Endothelial cell (in vitro differentiated cells): Measurements from ENCODE around the gene CFAP90. TPM values are rescaled to one million over a fixed set of nuclear protein-coding genes. Genes with fewer than 3 reads are reported as not detected.

ENCODE experiments used
- DNase-seq: peaks from one replicate; pipeline ENCODE4 v3.0.0; 2021; ENCODE audit warnings: low spot score
- H3K27ac Mint-ChIP-seq: one replicate; pipeline ENCODE4 v1.8.0; 2021; ENCODE audit warnings: mixed read lengths, inconsistent platforms; ENCODE audit not compliant: unreplicated experiment
- H3K27me3 Mint-ChIP-seq: one replicate; pipeline ENCODE4 v1.8.0; 2021; ENCODE audit warnings: mild to moderate bottlenecking, moderate library complexity, mixed read lengths, inconsistent platforms; ENCODE audit not compliant: unreplicated experiment
- H3K36me3 Mint-ChIP-seq: one replicate; pipeline ENCODE4 v1.8.0; 2021; ENCODE audit warnings: mild to moderate bottlenecking, low read depth, mixed read lengths, inconsistent platforms; ENCODE audit not compliant: unreplicated experiment
- H3K4me1 Mint-ChIP-seq: one replicate; pipeline ENCODE4 v1.8.0; 2021; ENCODE audit warnings: mild to moderate bottlenecking, mixed read lengths, inconsistent platforms; ENCODE audit not compliant: unreplicated experiment
- H3K4me3 Mint-ChIP-seq: one replicate; pipeline ENCODE4 v1.8.0; 2021; ENCODE audit warnings: mild to moderate bottlenecking, mixed read lengths, inconsistent platforms; ENCODE audit not compliant: unreplicated experiment
- H3K9me3 Mint-ChIP-seq: one replicate; pipeline ENCODE4 v1.8.0; 2021; ENCODE audit warnings: mixed read lengths, inconsistent platforms; ENCODE audit not compliant: unreplicated experiment
- total RNA-seq: library from RNA; stranded (reverse); fragmentation: NEBNext Ultra II Directional; extraction: Animal tissue kit (Norgen Biotek cat#: 25700); gene quantifications from one replicate; pipeline ENCODE4 v1.2.1, GENCODE V29; 2021; ENCODE audit not compliant: unreplicated experiment
- TF ChIP-seq, protein P1 (sequence below): fragments of 200-600 bp; sonication (generic); IDR thresholded peaks from one replicate; pipeline ENCODE4 v1.5.0; 2021; ENCODE audit warnings: antibody characterized with exemption; ENCODE audit not compliant: unreplicated experiment

The CFAP90 gene
- total RNA-seq, 1 donor from 2014 or later: not detected

DNA sequence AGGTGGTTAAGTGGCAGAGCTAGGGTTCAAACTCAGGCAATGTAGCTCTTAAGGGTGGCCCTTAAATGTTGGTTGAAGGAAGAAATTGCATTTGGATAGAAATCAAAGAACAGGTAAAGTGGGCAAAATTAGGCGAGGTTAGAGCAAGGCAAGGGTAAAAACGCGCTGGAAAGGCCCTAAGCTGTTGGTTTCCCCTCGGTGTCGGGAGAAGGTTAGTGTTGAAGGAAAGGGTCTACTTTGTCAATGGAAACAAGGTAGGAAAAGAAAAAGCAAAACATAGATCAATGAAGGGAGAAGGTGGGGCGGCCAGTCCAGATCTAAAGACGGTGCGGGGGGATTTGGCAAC lies 17.5 kb upstream of the CFAP90 start:
- Mint-ChIP-seq H3K4me1 (peaks cover 16% of the 10 kb centered on the region), H3K9me3 (no peaks in the 10 kb centered on the region), H3K27me3 (peaks cover 6% of the 10 kb centered on the region), H3K36me3 (no peaks in the 10 kb centered on the region), H3K27ac (peak overlapping the region; percentile 19), H3K4me3 (peak overlapping the region; percentile 98)
- no peak for DNase-seq
- TF ChIP-seq, protein P1, sequence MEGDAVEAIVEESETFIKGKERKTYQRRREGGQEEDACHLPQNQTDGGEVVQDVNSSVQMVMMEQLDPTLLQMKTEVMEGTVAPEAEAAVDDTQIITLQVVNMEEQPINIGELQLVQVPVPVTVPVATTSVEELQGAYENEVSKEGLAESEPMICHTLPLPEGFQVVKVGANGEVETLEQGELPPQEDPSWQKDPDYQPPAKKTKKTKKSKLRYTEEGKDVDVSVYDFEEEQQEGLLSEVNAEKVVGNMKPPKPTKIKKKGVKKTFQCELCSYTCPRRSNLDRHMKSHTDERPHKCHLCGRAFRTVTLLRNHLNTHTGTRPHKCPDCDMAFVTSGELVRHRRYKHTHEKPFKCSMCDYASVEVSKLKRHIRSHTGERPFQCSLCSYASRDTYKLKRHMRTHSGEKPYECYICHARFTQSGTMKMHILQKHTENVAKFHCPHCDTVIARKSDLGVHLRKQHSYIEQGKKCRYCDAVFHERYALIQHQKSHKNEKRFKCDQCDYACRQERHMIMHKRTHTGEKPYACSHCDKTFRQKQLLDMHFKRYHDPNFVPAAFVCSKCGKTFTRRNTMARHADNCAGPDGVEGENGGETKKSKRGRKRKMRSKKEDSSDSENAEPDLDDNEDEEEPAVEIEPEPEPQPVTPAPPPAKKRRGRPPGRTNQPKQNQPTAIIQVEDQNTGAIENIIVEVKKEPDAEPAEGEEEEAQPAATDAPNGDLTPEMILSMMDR: no peak

- TF ChIP-seq, protein P1: no peak
- Mint-ChIP-seq H3K4me1 (peaks cover 12% of the 10 kb centered on the region), H3K4me3 (peak overlapping the region; percentile 2), H3K27me3 (peaks cover 6% of the 10 kb centered on the region), H3K9me3 (no peaks in the 10 kb centered on the region), H3K27ac (no peak overlapping the region), H3K36me3 (no peaks in the 10 kb centered on the region)
- DNase-seq: no peak
Measured at GRCh38 chr5:7867260-7867659, 16.3 kb upstream of the CFAP90 start.

DNA sequence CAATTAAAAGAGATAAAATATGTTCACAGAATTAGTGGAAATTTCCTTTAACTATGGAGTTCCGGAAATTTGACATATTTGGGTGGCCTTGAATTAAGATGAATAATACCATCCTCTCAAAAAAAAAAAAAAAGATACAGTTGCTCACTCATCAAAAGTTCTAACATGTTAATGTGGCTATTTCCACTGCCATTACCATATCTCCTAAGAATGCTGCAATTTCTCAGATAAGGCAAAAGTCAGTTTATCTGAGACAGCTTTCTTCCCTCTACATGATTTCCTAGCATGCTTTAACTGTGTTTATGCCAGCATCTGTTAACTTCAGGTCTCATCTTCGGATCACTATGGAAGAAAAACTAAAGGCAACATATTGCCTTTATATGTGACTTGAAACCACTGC lies 15.3 kb upstream of the CFAP90 start:
- TF ChIP-seq, protein P1: no peak
- Mint-ChIP-seq H3K27ac (no peak overlapping the region), H3K27me3 (peaks cover 6% of the 10 kb centered on the region), H3K4me1 (peaks cover 12% of the 10 kb centered on the region), H3K36me3 (no peaks in the 10 kb centered on the region), H3K4me3 (no peak overlapping the region), H3K9me3 (no peaks in the 10 kb centered on the region)
- no peak for DNase-seq

- no peak overlapping the region for H3K4me3 Mint-ChIP-seq
- H3K9me3 Mint-ChIP-seq: no peaks in the 10 kb centered on the region
- H3K27me3 Mint-ChIP-seq: no peaks in the 10 kb centered on the region
- H3K27ac Mint-ChIP-seq: no peak overlapping the region
- TF ChIP-seq, protein P1: no peak
- DNase-seq: no peak
- H3K36me3 Mint-ChIP-seq: no peaks in the 10 kb centered on the region
- H3K4me1 Mint-ChIP-seq: no peaks in the 10 kb centered on the region
Measured at GRCh38 chr5:7857926-7858632, 7.1 kb upstream of the CFAP90 start.

- no peak for DNase-seq
- no peaks in the 10 kb centered on the region for H3K36me3 Mint-ChIP-seq
- no peak overlapping the region for H3K27ac Mint-ChIP-seq
- H3K9me3 Mint-ChIP-seq: no peaks in the 10 kb centered on the region
- TF ChIP-seq, protein P1: no peak
- no peaks in the 10 kb centered on the region for H3K4me1 Mint-ChIP-seq
- H3K4me3 Mint-ChIP-seq: no peak overlapping the region
- H3K27me3 Mint-ChIP-seq: peaks cover 2% of the 10 kb centered on the region
Measured at GRCh38 chr5:7857361-7857760, 6.4 kb upstream of the CFAP90 start.
